Calu3 (cell line): ENCODE results near the gene MYLK. TPM values are rescaled to one million over a fixed set of nuclear protein-coding genes. Genes with fewer than 3 reads are reported as not detected.

Experiments used
- BruUV-seq: library from RNA; stranded (reverse); fragments of 400-500 nt; replicated peaks from 2 replicates; lab custom pipeline; 2021; lab: Mats Ljungman, UMichigan
- CTCF ChIA-PET: fragments of 300-600 bp; sonication (Branson Sonifier 250); formaldehyde crosslinking; loops from one replicate; lab custom pipeline; 2022; ENCODE audit warnings: antibody characterized with exemption; lab: Charles Lee
- DNase-seq: peaks from one replicate; pipeline ENCODE4 v3.0.0; 2022
- H3K27ac Mint-ChIP-seq: one replicate; pipeline ENCODE4 v1.8.0; 2022; ENCODE audit warnings: mixed read lengths; ENCODE audit not compliant: unreplicated experiment
- H3K27me3 Mint-ChIP-seq: one replicate; pipeline ENCODE4 v1.8.0; 2022; ENCODE audit warnings: mixed read lengths; ENCODE audit not compliant: unreplicated experiment
- H3K36me3 Mint-ChIP-seq: one replicate; pipeline ENCODE4 v1.8.0; 2022; ENCODE audit warnings: mild to moderate bottlenecking, moderate library complexity, mixed read lengths; ENCODE audit not compliant: insufficient read depth, unreplicated experiment
- H3K4me1 Mint-ChIP-seq: one replicate; pipeline ENCODE4 v1.8.0; 2022; ENCODE audit warnings: mild to moderate bottlenecking, low read depth, mixed read lengths; ENCODE audit not compliant: unreplicated experiment
- H3K4me3 Mint-ChIP-seq: one replicate; pipeline ENCODE4 v1.8.0; 2022; ENCODE audit warnings: mild to moderate bottlenecking, low read depth, moderate library complexity, mixed read lengths; ENCODE audit not compliant: unreplicated experiment
- H3K9me3 Mint-ChIP-seq: one replicate; pipeline ENCODE4 v1.8.0; 2022; ENCODE audit warnings: low read depth, mixed read lengths; ENCODE audit not compliant: unreplicated experiment
- intact Hi-C: fragments of 100-400 bp; cut with micrococcal nuclease; formaldehyde crosslinking; loops from one replicate; pipeline ENCODE4 v1.10.0; 2022; ENCODE audit not compliant: unreplicated experiment
- total RNA-seq: library from RNA; stranded (reverse); gene quantifications from 2 replicates; pipeline ENCODE4 v1.2.3, GENCODE V29; 2022
- TF ChIP-seq, protein P1 (sequence below): fragments of 200-600 bp; IDR thresholded peaks from one replicate; pipeline ENCODE4 v1.8.0; 2022; ENCODE audit warnings: antibody characterized with exemption; ENCODE audit not compliant: unreplicated experiment

The MYLK gene
- total RNA-seq, 1 experiment from 2014 or later, result 10.7 TPM

DNA sequence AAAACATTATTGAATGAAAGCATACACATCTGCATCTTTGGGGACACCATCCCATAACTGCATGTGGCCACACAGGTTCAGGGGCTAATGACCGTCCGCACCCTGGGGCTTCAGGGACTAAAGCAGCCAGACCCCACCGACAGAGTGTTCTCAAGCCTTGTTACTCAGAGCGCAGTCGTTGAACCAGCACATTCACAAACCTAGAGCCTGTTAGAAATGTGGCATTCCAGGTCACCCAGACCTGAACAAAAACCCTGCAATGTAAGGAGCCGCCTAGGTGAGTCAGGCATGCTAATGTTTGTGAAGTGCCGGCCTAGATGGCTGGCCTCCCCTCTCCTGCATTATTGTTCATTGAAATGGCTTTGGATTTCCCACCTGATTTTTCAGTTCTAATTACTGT is 247.0 kb downstream of the MYLK start:
- intact Hi-C loops, result no loop called here
- TF ChIP-seq, protein P1, sequence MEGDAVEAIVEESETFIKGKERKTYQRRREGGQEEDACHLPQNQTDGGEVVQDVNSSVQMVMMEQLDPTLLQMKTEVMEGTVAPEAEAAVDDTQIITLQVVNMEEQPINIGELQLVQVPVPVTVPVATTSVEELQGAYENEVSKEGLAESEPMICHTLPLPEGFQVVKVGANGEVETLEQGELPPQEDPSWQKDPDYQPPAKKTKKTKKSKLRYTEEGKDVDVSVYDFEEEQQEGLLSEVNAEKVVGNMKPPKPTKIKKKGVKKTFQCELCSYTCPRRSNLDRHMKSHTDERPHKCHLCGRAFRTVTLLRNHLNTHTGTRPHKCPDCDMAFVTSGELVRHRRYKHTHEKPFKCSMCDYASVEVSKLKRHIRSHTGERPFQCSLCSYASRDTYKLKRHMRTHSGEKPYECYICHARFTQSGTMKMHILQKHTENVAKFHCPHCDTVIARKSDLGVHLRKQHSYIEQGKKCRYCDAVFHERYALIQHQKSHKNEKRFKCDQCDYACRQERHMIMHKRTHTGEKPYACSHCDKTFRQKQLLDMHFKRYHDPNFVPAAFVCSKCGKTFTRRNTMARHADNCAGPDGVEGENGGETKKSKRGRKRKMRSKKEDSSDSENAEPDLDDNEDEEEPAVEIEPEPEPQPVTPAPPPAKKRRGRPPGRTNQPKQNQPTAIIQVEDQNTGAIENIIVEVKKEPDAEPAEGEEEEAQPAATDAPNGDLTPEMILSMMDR, result no peak
- no TSS peak for BruUV-seq
- Mint-ChIP-seq H3K27ac (no peak overlapping the region), H3K36me3 (peaks cover 7% of the 10 kb centered on the region), H3K4me1 (no peaks in the 10 kb centered on the region), H3K4me3 (no peak overlapping the region), H3K9me3 (no peaks in the 10 kb centered on the region), H3K27me3 (no peaks in the 10 kb centered on the region)
- CTCF ChIA-PET, result no interaction called here
- DNase-seq, result no peak

DNA sequence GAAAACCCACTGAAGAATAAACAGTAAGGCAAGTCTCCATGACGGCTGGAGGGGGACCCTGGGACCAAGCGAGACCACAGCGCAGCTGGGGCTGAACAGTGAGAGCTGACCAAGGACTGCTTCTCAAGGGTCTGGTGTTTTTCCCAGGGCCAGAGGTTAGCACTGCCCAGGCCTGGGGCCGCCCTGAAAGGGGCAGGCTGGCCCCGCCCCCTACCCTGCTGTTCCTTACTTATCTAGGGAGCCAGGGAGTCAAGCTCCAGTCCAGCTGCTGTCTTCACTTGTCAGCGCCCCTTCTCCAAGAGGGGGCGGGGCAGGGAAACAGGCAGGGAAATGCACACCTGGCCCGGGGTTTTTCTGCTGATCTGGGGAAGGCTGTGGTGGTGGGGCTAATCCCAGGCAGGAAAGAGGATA is 247.7 kb downstream of the MYLK start:
- CTCF ChIA-PET, result no interaction called here
- no peaks in the 10 kb centered on the region for H3K27me3 Mint-ChIP-seq
- intact Hi-C loops, result no loop called here
- TF ChIP-seq, protein P1, result no peak
- H3K27ac Mint-ChIP-seq, result no peak overlapping the region
- H3K4me3 Mint-ChIP-seq, result no peak overlapping the region
- peaks cover 10% of the 10 kb centered on the region for H3K36me3 Mint-ChIP-seq
- DNase-seq, result no peak
- no peaks in the 10 kb centered on the region for H3K4me1 Mint-ChIP-seq
- BruUV-seq, result no TSS peak
- no peaks in the 10 kb centered on the region for H3K9me3 Mint-ChIP-seq

DNA sequence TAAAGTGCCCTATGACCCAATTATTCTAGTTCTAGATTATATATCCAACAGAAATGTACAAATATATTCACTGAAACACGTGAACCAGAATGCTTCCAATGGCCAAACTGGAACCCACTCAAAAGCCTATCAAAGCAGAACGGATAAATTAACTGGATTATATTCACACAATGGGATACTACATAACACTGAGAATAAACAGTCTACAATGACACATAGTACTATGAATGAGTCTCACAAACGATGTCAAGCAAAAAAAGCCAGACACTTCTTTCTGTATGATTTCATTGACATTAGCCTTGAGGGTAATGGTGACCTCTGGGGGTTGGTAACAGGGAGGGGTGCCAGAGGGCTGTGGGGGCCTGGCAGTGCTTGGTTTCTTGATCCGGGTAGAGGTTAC is 248.4 kb downstream of the MYLK start:
- Mint-ChIP-seq H3K9me3 (no peaks in the 10 kb centered on the region), H3K27ac (no peak overlapping the region), H3K36me3 (peaks cover 10% of the 10 kb centered on the region), H3K4me3 (no peak overlapping the region), H3K4me1 (no peaks in the 10 kb centered on the region), H3K27me3 (no peaks in the 10 kb centered on the region)
- intact Hi-C loops, result no loop called here
- no TSS peak for BruUV-seq
- CTCF ChIA-PET, result interaction anchor here (0.5 kb wide), 1 partner anchor 1986 kb away, joined by 3 read pairs; no protein-coding TSS in a partner anchor
- TF ChIP-seq, protein P1, result no peak
- no peak for DNase-seq

DNA sequence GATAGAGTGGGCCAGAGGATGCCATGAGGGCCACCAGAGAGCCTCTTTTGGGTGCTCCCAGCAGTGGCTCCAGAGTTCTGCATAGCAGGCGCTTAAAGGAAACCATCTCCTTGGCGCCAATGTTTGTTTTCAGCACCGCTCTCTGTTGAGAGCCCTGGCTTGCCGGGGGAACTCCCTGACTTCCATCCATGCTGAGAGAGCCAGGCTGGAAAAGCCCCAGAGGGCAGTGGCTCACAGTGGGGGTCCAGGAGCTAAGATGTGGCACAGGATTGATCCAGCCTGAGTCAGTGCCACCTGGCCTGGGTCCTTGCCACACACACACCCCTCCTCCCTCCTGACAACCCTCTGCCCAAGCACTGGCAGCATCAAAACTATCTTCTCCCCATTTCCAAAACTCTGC is 248.9 kb downstream of the MYLK start:
- H3K4me3 Mint-ChIP-seq, result no peak overlapping the region
- intact Hi-C loops, result no loop called here
- TF ChIP-seq, protein P1, result no peak
- H3K36me3 Mint-ChIP-seq, result peaks cover 10% of the 10 kb centered on the region
- H3K4me1 Mint-ChIP-seq, result no peaks in the 10 kb centered on the region
- BruUV-seq, result no TSS peak
- H3K9me3 Mint-ChIP-seq, result no peaks in the 10 kb centered on the region
- CTCF ChIA-PET, result interaction anchor here (0.5 kb wide), 1 partner anchor 1987 kb away, joined by 3 read pairs; no protein-coding TSS in a partner anchor
- DNase-seq, result no peak
- no peaks in the 10 kb centered on the region for H3K27me3 Mint-ChIP-seq
- H3K27ac Mint-ChIP-seq, result no peak overlapping the region
